Measurements from ENCODE around the gene TAF6. TPM values are rescaled to one million over a fixed set of nuclear protein-coding genes. Genes with fewer than 3 reads are reported as not detected.

TAF6 gene
- total RNA-seq, 1 experiment from 2014 or later, result 87.1 TPM

DNA sequence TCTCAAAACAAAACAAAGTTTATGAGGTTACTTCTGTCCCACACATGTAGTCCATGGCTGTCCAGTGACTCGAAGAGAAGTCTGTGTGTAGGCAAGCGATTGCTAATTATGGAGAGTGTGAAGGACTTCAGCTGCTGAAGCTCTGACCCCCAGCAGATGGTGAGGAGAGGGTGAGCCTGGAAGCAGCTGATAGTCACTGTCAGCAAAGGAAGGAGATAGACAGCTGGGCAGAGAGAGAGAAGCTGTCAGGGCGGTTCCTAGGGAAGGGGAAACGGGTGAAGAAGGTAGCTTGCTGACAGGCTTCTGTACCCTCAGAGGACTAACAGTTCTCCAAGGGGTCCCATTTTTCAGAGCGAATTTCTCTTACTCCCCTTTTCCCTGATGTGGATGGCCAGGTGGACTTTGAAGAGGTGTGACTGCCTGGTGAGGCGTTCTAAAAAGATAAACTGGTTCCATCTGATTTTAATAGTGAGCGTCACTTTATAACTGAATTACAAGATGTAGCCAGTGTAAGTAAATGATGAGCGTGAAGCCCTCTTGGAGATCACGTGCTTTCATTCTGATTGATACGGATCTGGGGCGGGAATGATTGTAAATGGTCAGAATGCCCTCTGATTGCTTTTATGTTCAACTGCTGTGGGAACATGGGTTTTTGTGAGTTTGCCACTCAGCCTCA lies 57.5 kb downstream of the TAF6 start:
- no peaks in the 10 kb centered on the region for H3K4me1 ChIP-seq (ENCODE audit: insufficient read depth, low read length)
- H4K91ac ChIP-seq (ENCODE audit: insufficient read length, low read depth, low read length), result no peak overlapping the region
- Mint-ChIP-seq H3K9me3 (no peaks in the 10 kb centered on the region), H3K27me3 (ENCODE audit: low read depth) (no peaks in the 10 kb centered on the region), H3K36me3 (ENCODE audit: insufficient read depth in 1 of 3, low read depth in 3 of 3) (peaks cover 61 to 88% (median 78%) of the 10 kb centered on the region in 3 experiments), H3K4me1 (no peaks in the 10 kb centered on the region), H3K4me3 (peak overlapping the region in 1 of 2 experiments; percentile 41; a peak in 1 of 5 replicates), H3K27ac (peak overlapping the region in 1 of 3 experiments; percentile 54; a peak in 1 of 7 replicates)
- H2BK12ac ChIP-seq (ENCODE audit: insufficient read length, low read depth, low read length), result no peak overlapping the region
- TF ChIP-seq, protein P1, sequence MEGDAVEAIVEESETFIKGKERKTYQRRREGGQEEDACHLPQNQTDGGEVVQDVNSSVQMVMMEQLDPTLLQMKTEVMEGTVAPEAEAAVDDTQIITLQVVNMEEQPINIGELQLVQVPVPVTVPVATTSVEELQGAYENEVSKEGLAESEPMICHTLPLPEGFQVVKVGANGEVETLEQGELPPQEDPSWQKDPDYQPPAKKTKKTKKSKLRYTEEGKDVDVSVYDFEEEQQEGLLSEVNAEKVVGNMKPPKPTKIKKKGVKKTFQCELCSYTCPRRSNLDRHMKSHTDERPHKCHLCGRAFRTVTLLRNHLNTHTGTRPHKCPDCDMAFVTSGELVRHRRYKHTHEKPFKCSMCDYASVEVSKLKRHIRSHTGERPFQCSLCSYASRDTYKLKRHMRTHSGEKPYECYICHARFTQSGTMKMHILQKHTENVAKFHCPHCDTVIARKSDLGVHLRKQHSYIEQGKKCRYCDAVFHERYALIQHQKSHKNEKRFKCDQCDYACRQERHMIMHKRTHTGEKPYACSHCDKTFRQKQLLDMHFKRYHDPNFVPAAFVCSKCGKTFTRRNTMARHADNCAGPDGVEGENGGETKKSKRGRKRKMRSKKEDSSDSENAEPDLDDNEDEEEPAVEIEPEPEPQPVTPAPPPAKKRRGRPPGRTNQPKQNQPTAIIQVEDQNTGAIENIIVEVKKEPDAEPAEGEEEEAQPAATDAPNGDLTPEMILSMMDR (conservative IDR thresholded peaks at IDR 0.05), result no peak
- H3K79me2 ChIP-seq (ENCODE audit: insufficient read depth, low read length), result no peaks in the 10 kb centered on the region
- no peak overlapping the region for H3K23ac ChIP-seq (ENCODE audit: insufficient read length, low read depth, low read length)
- DNase-seq, result no peak
- no peak overlapping the region for H4K8ac ChIP-seq (replicated peaks; ENCODE audit: insufficient read length, low read depth, low read length)
- no peaks in the 10 kb centered on the region for H3K23me2 ChIP-seq (ENCODE audit: insufficient read length, low read depth, low read length, poor library complexity, severe bottlenecking)
- no peak overlapping the region for H3K4ac ChIP-seq (ENCODE audit: low read depth, low read length)
- H3K79me1 ChIP-seq (ENCODE audit: insufficient read depth, low read depth, low read length, poor library complexity, severe bottlenecking), result no peaks in the 10 kb centered on the region
- no peak overlapping the region for H3K4me2 ChIP-seq (ENCODE audit: insufficient read depth, insufficient read length, low read length)
- H2BK5ac ChIP-seq (ENCODE audit: insufficient read length, low read length), result no peak overlapping the region
- H2BK15ac ChIP-seq (ENCODE audit: low read depth, low read length), result no peak overlapping the region
- H3K18ac ChIP-seq (ENCODE audit: insufficient read length, low read depth, low read length), result no peak overlapping the region
- H4K20me1 ChIP-seq (ENCODE audit: control insufficient read depth, insufficient read depth, insufficient read length), result no peaks in the 10 kb centered on the region
- H3K27me3 ChIP-seq (ENCODE audit: insufficient read depth, low read length), result no peaks in the 10 kb centered on the region
- no peak overlapping the region for H2BK120ac ChIP-seq (ENCODE audit: low read depth, low read length, poor library complexity, severe bottlenecking)
- H3K9me3 ChIP-seq (ENCODE audit: control insufficient read depth, low read depth, low read length), result no peaks in the 10 kb centered on the region
- H3K27ac ChIP-seq (ENCODE audit: insufficient read length, low read depth, low read length), result no peak overlapping the region
- no peak overlapping the region for H3K56ac ChIP-seq (ENCODE audit: insufficient read length, low read depth, low read length)
- no peak overlapping the region for H2AFZ ChIP-seq (ENCODE audit: low read length)
- no peak overlapping the region for H4K5ac ChIP-seq (ENCODE audit: insufficient read length, low read depth, low read length)
- no peak overlapping the region for H3T11ph ChIP-seq (ENCODE audit: low read length)
- H2BK20ac ChIP-seq (ENCODE audit: low read depth, low read length, poor library complexity, severe bottlenecking), result no peak overlapping the region
- H3K14ac ChIP-seq (ENCODE audit: insufficient read depth, low read length), result no peak overlapping the region
- H2AK5ac ChIP-seq (ENCODE audit: insufficient read length, low read length), result no peak overlapping the region
- WGBS (ENCODE audit: extremely low coverage, insufficient read length, low lambda C conversion rate), result no CpG with 5 or more reads among the region's 11 CpGs
- no peak overlapping the region for H3K9ac ChIP-seq (ENCODE audit: extremely low read depth, insufficient read length, low read length)
